Fibroblast of skin of left biceps (primary cell): ENCODE results near the gene EDARADD.
"Not testable (repeated sequence)": the region's sequence is repeated elsewhere in the genome, so short reads cannot be mapped to it uniquely, and the experiment has no call there.

Source experiments
- DNase-seq, 2 experiments: peaks; one replicate each; pipeline ENCODE4 v3.0.0-alpha.2; 2013; ENCODE audit warnings: low read depth in 2 of 2

The EDARADD gene

GRCh38 chr1:236438614-236439013 is 44.5 kb downstream of the EDARADD start:
- no peak for DNase-seq

GRCh38 chr1:236440373-236440772 is 46.3 kb downstream of the EDARADD start:
- no peak for DNase-seq

- DNase-seq: no peak
Measured at GRCh38 chr1:236450779-236451178, 56.7 kb downstream of the EDARADD start.

- DNase-seq: no peak
Measured at GRCh38 chr1:236451796-236452373, 57.8 kb downstream of the EDARADD start.

GRCh38 chr1:236455243-236455642 is 61.2 kb downstream of the EDARADD start:
- DNase-seq: no peak

GRCh38 chr1:236457775-236458174 is 63.7 kb downstream of the EDARADD start:
- DNase-seq: no peak

GRCh38 chr1:236458996-236459395 is 64.9 kb downstream of the EDARADD start:
- no peak for DNase-seq

- no peak for DNase-seq
Measured at GRCh38 chr1:236460103-236460502, 66.0 kb downstream of the EDARADD start.

GRCh38 chr1:236464197-236464596 is 70.1 kb downstream of the EDARADD start:
- DNase-seq: not testable (repeated sequence)

GRCh38 chr1:236465231-236465958 is 71.3 kb downstream of the EDARADD start:
- DNase-seq: no peak

- no peak for DNase-seq
Measured at GRCh38 chr1:236465959-236466303, 71.8 kb downstream of the EDARADD start.

GRCh38 chr1:236467327-236467641 is 73.2 kb downstream of the EDARADD start:
- no peak for DNase-seq

GRCh38 chr1:236468625-236469024 is 74.5 kb downstream of the EDARADD start:
- DNase-seq: no peak

- no peak for DNase-seq
Measured at GRCh38 chr1:236469466-236469865, 75.4 kb downstream of the EDARADD start.

GRCh38 chr1:236471096-236471495 is 77.0 kb downstream of the EDARADD start:
- DNase-seq: no peak

GRCh38 chr1:236471653-236472052 is 77.6 kb downstream of the EDARADD start:
- no peak for DNase-seq

GRCh38 chr1:236472850-236473788 is 79.0 kb downstream of the EDARADD start:
- DNase-seq: no peak

- no peak for DNase-seq
Measured at GRCh38 chr1:236476019-236476418, 81.9 kb downstream of the EDARADD start.

- DNase-seq: no peak
Measured at GRCh38 chr1:236480758-236481436, 86.8 kb downstream of the EDARADD start.

GRCh38 chr1:236484310-236484971 is 90.4 kb downstream of the EDARADD start:
- DNase-seq: no peak

- DNase-seq: no peak
Measured at GRCh38 chr1:236486356-236487002, 92.4 kb downstream of the EDARADD start.
